A673 (cell line): ENCODE data around the gene KDM4B.

Source experiments
- EZH2 ChIP-seq: fragments of 200-600 bp; sonication (generic); IDR thresholded peaks from 2 replicates; pipeline ENCODE4 v1.6.1; 2017; ENCODE audit warnings: borderline replicate concordance, low read depth, mild to moderate bottlenecking, mixed read lengths, antibody characterized with exemption, low read length; ENCODE audit not compliant: poor library complexity, severe bottlenecking
- TF ChIP-seq, protein P1 (sequence below): fragments of 300-800, 200-600 bp; sonication (generic); conservative IDR thresholded peaks from 2 replicates; pipeline ENCODE4 v1.5.1; 2017; ENCODE audit warnings: low read depth, mild to moderate bottlenecking, antibody characterized with exemption, low read length, moderate library complexity, mixed read lengths

DNA sequence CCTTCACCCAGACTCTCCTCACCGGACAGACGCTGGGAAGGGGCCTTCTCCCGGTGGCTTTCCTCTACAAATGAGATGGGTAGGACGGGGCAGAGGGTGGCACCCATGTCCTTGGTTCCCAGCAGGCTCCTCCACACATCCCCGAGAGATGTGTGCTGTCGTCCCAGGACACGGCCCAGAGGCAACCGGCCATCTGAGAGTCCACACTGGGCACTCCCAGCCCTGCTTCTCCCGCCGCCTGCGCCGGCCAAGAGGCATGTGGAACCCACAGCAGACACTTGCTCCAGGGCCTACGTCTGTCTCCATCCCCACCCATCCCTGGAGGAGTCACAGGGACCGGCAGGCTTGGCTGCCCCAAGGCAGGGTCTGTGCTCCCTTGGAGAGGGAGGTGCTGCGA, 179.9 kb downstream of the KDM4B start:
- TF ChIP-seq, protein P1, sequence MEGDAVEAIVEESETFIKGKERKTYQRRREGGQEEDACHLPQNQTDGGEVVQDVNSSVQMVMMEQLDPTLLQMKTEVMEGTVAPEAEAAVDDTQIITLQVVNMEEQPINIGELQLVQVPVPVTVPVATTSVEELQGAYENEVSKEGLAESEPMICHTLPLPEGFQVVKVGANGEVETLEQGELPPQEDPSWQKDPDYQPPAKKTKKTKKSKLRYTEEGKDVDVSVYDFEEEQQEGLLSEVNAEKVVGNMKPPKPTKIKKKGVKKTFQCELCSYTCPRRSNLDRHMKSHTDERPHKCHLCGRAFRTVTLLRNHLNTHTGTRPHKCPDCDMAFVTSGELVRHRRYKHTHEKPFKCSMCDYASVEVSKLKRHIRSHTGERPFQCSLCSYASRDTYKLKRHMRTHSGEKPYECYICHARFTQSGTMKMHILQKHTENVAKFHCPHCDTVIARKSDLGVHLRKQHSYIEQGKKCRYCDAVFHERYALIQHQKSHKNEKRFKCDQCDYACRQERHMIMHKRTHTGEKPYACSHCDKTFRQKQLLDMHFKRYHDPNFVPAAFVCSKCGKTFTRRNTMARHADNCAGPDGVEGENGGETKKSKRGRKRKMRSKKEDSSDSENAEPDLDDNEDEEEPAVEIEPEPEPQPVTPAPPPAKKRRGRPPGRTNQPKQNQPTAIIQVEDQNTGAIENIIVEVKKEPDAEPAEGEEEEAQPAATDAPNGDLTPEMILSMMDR: no peak
- no peak for TF ChIP-seq EZH2
